Sigmoid colon (tissue), 4 donors: ENCODE data around the gene ITSN2.

Source experiments
- EP300 ChIP-seq, 4 donors: sonication (generic); formaldehyde crosslinking; IDR thresholded peaks; one replicate each; pipeline ENCODE4 v1.6.1; 2017; ENCODE audit warnings: antibody characterized with exemption in 4 of 4
- POLR2A ChIP-seq, 2 donors: fragments of 450-650 bp; IDR thresholded peaks; one replicate each; pipeline ENCODE4 v1.6.1; 2016; ENCODE audit warnings: antibody characterized with exemption in 2 of 2, mild to moderate bottlenecking in 2 of 2, moderate library complexity in 2 of 2
- POLR2AphosphoS5 ChIP-seq, 4 donors: sonication (generic); formaldehyde crosslinking; IDR thresholded peaks; one replicate each; pipeline ENCODE4 v1.6.1; 2017; ENCODE audit warnings: antibody characterized with exemption in 4 of 4
- TF ChIP-seq, protein P1 (sequence below), 4 experiments: fragments of 450-650 bp in 3 of 4; fragments of 200-600 bp in 1 of 4; IDR thresholded peaks; one replicate each; pipeline ENCODE4 v1.5.1; 2016 to 2019; ENCODE audit warnings: antibody characterized with exemption in 4 of 4, mild to moderate bottlenecking in 3 of 4, moderate library complexity in 2 of 4

DNA sequence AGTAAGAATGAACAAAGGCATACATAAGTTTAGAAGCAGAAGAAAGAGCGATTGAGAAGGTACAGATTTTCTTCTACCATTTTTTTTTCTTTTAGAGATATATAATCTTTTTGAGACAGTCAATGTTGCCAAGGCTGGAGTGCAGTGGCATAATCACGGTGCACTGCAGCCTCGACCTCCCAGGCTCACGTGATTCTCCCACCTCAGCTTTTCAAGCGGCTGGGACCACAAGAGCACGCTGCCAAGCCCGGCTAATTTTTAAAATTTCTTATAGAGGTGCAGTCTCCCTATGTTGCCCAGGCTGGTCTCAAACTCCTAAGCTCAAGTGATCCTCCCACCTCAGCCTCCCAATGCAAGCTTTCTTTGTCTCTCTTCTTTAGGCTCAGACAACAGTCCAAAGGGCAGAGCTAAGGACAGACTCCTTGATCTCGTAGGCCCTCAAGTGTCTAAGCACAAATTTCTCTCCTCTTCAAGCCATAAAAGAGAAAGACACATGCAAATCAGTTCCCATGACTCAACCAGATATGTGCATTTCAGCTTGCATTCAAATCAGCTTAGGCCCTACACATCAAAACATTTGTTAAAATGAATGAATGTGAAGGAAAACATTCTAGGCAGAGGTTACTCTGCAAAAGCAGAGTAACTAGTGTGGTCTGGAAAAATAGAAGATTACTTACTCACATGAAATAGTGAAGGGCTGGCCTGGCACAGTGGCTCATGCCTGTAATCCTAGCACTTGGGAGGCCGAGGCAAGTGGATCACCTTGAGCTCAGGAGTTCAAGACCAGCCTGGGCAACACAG lies 18.0 kb downstream of the ITSN2 start:
- TF ChIP-seq, protein P1, sequence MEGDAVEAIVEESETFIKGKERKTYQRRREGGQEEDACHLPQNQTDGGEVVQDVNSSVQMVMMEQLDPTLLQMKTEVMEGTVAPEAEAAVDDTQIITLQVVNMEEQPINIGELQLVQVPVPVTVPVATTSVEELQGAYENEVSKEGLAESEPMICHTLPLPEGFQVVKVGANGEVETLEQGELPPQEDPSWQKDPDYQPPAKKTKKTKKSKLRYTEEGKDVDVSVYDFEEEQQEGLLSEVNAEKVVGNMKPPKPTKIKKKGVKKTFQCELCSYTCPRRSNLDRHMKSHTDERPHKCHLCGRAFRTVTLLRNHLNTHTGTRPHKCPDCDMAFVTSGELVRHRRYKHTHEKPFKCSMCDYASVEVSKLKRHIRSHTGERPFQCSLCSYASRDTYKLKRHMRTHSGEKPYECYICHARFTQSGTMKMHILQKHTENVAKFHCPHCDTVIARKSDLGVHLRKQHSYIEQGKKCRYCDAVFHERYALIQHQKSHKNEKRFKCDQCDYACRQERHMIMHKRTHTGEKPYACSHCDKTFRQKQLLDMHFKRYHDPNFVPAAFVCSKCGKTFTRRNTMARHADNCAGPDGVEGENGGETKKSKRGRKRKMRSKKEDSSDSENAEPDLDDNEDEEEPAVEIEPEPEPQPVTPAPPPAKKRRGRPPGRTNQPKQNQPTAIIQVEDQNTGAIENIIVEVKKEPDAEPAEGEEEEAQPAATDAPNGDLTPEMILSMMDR (IDR thresholded peaks at IDR 0.05), result no peak
- TF ChIP-seq POLR2A (IDR thresholded peaks at IDR 0.05), result no peak
- no peak for TF ChIP-seq POLR2AphosphoS5 (IDR thresholded peaks at IDR 0.05)
- no peak for TF ChIP-seq EP300 (IDR thresholded peaks at IDR 0.05)
